NOMO-1 treated with dmso at 0.1 percent for 144 hours (cell line): Measurements from ENCODE around the gene ESPL1.

Experiments used
- DNase-seq: peaks from one replicate; lab custom pipeline; 2025; ENCODE audit not compliant: unreplicated experiment; lab: John Stamatoyannopoulos, UW

ESPL1 gene

DNA sequence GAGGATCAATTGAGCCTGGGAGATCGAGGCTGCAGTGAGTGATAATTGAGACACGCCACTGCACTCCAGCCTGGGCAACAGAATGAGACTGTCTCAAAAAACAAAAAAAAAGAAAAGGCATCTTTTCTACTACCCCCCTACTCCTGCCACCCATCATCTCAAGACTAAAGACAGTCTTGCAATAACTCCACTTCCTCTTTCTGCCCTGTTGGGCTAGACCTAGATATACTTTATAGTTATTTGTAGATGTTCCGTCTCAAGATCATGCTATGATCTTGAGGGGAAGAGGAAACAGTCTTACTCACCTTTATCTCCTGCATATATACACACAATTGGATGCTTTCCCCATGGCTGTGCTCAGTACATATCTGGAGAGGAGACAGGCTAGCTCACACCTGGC lies 12.1 kb upstream of the ESPL1 start:
- peak; percentile 91 for DNase-seq

- no peak for DNase-seq
Measured at GRCh38 chr12:53258541-53259539, 9.3 kb upstream of the ESPL1 start.

GRCh38 chr12:53259891-53260290 lies 8.2 kb upstream of the ESPL1 start:
- DNase-seq = no peak

- DNase-seq = no peak
Measured at GRCh38 chr12:53265783-53266182, 2.3 kb upstream of the ESPL1 start.

DNA sequence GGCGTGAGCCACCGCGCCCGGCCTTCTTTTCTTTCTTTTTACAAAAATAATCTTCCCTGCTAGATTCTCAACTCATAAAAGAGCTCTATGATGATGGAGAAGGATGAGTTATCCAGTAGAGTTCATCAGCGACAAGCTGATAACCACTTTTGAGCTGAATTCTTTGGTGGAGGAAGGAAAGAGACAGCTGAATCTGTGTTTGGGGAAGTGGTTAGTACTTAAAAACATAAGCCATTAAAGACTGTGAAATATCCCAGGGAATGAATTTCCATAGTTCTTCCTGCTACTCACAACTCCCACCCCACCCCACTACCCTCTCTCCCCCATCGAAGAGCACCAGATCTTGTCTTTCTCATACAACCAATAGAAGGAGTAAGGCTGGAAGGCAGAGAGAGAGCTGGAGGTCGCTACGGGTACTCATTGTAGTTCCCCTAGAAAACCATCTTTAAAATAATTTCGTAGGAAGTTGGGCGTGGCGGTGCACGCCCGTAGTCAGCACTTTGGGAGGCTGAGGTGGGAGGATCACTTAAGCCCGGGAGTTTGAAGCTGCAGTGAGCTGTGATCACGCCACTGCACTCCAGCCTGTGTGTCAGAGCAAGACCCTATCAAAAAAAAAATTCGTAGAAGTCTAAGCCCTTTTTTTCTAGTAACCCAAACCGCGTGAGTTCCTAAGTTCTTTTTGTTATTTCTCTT lies 647 bp upstream of the ESPL1 start:
- peak; percentile 61 for DNase-seq

GRCh38 chr12:53268630-53269562 lies 797 bp downstream of the ESPL1 start:
- no peak for DNase-seq

GRCh38 chr12:53274445-53274844 lies 6.3 kb downstream of the ESPL1 start:
- no peak for DNase-seq

DNA sequence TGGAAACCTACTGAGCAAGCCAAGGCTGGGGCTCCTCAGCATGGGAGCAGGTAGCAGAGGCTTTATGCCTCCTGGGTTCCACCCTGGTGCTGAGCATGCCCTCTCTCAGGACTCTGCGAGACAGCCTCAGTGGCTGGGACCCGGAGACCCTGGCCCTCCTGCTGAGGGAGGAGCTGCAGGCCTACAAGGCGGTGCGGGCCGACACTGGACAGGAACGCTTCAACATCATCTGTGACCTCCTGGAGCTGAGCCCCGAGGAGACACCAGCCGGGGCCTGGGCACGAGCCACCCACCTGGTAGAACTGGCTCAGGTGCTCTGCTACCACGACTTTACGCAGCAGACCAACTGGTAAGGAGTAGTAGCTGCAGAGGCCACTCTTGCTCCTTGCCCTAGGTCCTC lies 8.4 kb downstream of the ESPL1 start:
- no peak for DNase-seq

GRCh38 chr12:53277981-53278380 lies 9.9 kb downstream of the ESPL1 start:
- no peak for DNase-seq

DNA sequence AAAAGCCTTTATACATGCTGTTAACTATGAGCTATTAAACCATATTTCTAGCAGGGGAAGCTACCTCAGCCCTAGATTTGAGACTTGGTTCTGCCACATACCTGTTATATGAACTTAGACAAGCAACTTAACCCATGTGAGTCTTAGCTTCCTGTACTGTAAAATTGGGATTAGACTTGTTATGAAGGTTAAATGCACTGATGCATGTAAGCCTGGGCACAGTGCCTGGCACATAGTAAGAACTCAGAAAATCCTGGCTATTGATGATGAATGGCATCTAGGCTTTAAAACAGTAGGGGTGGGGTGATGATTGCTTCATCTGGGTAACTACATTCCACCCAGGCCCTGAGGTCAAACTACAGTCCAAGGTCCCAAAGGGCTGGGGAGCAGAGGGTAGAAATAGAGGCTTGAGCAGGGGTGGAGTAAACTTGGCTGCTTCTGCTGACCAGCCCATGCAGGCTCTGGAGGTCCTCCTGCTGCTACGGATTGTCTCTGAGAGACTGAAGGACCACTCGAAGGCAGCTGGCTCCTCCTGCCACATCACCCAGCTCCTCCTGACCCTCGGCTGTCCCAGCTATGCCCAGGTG lies 11.3 kb downstream of the ESPL1 start:
- no peak for DNase-seq

DNA sequence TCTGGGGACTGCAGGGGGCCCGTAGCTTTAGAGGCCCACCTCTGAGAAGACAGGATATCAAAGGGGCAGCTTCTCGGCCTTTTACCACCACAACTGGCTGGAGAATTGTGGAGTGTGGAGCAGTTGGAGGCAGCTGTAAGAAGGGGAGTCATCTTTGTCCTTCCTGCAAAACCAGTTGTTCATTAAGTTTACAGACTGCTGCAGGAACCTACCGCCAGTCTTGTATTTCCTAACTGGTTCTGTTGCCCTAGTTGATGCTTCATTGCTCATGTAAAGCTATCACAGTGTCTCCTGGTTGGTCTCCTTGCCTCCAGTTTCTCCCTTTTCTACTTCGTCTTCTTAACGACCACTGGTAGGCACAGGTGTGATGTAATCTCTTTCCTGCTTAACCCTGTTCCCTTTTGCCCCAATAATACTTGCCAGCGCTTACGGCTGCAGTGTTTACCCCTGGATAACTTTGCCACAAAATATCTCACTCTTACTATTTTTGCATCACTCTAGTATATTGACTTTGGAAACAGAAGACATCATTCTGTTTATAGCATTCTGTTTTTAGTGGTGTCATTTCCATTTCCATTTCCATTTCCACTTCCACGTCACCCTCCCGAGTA lies 11.9 kb downstream of the ESPL1 start:
- DNase-seq = no peak

GRCh38 chr12:53286448-53286847 lies 18.3 kb downstream of the ESPL1 start:
- no peak for DNase-seq

DNA sequence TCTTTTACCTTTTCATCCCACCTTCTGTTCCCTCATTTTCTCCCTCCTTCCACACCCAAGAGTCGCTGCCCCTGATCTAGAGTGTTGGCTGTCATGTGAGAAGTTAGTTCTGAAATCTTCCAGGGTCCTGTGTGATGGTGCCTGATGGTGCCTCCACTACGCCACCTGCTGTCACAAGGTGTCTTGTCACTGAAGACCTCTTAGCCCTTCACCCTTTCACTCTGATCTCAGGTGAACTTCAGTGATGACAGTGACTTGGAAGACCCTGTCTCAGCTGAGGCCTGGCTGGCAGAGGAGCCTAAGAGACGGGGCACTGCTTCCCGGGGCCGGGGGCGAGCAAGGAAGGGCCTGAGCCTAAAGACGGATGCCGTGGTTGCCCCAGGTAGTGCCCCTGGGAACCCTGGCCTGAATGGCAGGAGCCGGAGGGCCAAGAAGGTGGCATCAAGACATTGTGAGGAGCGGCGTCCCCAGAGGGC lies 19.7 kb downstream of the ESPL1 start:
- DNase-seq = no peak

- DNase-seq = no peak
Measured at GRCh38 chr12:53288322-53288721, 20.2 kb downstream of the ESPL1 start.

- no peak for DNase-seq
Measured at GRCh38 chr12:53289891-53290290, 21.8 kb downstream of the ESPL1 start.

GRCh38 chr12:53290661-53291060 lies 22.6 kb downstream of the ESPL1 start:
- DNase-seq = no peak

- no peak for DNase-seq
Measured at GRCh38 chr12:53292426-53292825, 24.3 kb downstream of the ESPL1 start.

DNA sequence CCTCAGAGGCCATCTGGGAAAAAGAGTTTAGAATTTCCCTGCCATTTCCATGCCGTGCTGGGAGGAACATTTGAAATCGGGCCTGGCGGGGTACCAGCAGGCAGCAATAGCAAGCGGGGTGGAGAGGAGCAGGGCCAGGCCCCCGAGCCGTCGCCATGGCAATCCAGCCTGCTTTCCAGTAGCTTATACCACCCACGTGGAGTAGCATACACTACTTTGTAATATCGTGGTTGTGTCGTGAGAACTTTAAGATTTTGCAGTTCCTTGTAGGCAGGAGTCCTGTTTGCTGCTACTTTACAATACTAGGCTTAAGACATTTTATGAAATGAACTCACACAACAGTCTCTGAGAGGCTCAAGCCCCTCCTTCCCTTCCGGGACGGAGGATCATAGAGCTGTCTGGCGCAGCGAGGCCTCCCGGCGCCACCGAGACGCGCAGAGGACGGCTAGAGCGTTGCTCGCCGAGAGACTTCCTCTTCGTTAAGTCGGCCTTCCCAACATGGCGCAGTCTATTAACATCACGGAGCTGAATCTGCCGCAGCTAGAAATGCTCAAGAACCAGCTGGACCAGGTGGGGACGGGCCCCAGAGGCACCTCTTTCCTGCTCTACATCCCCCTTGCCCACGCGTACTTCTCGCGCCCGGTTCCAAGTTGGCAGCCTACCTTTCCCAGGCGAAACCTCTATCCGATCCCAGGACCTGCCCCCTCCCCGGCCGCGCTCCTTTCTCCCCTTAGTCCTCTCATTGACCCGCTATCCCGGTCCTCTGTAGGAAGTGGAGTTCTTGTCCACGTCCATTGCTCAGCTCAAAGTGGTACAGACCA lies 27.2 kb downstream of the ESPL1 start, which contains the start of gene PFDN5:
PFDN5 (plus strand) TSS at position 473 of the 821 bp plus-strand sequence; CDS start at position 499, 26 bp downstream.
- peak; percentile 74 for DNase-seq

GRCh38 chr12:53295891-53296219 lies 27.8 kb downstream of the ESPL1 start:
- DNase-seq = no peak
